Gastrocnemius medialis (tissue), 4 donors: ENCODE measurements around the gene ELF2.

ENCODE experiments used
- CTCF ChIP-seq, 5 experiments: fragments of 450-650 bp in 3 of 5; fragments of 200-600 bp in 2 of 5; sonication (generic) in 2 of 5; IDR thresholded peaks in 4 of 5; conservative IDR thresholded peaks in 1 of 5; 1 replicate in 4 of 5; 2 replicates in 1 of 5; pipeline ENCODE4 v1.5.1; 2016 to 2019; ENCODE audit warnings: antibody characterized with exemption in 5 of 5, mild to moderate bottlenecking in 3 of 5, moderate library complexity in 3 of 5
- POLR2A ChIP-seq, 2 donors: fragments of 450-650 bp; IDR thresholded peaks; one replicate each; pipeline ENCODE4 v1.6.1; 2017; ENCODE audit warnings: antibody characterized with exemption in 2 of 2, mild to moderate bottlenecking in 2 of 2, moderate library complexity in 2 of 2

- TF ChIP-seq POLR2A (IDR thresholded peaks at IDR 0.05): peak in 1 of 2 donors; percentile 6
- TF ChIP-seq CTCF (IDR thresholded peaks at IDR 0.05 in 4 of 5, conservative IDR thresholded peaks at IDR 0.05 in 1 of 5): no peak
Measured at GRCh38 chr4:139076016-139076744, 100.8 kb downstream of the ELF2 start.
